Activated naive CD4-positive, alpha-beta T cell treated with anti-CD3 and anti-CD28 coated beads, Interleukin-2, amount 10 ng/mL, durations not matched to agents 7 days and 5 days (primary cell): Measurements from ENCODE around the gene SPATA31A6.
"Not testable (repeated sequence)": the region's sequence is repeated elsewhere in the genome, so short reads cannot be mapped to it uniquely, and the experiment has no call there.

Experiments used
- CTCF ChIA-PET: fragments of 350-600 bp; sonication (Branson Sonifier 250); formaldehyde crosslinking; loops from one replicate; lab custom pipeline; 2021; ENCODE audit warnings: antibody characterized with exemption; lab: Charles Lee
- DNase-seq: peaks from one replicate; pipeline ENCODE4 v3.0.0-alpha.2; 2020
- H3K27ac Mint-ChIP-seq: one replicate; pipeline ENCODE4 v1.8.0; 2021; ENCODE audit warnings: mild to moderate bottlenecking, moderate library complexity, mixed read lengths
- H3K27me3 Mint-ChIP-seq: one replicate; pipeline ENCODE4 v1.8.0; 2021; ENCODE audit warnings: mild to moderate bottlenecking, mixed read lengths
- H3K36me3 Mint-ChIP-seq: one replicate; pipeline ENCODE4 v1.8.0; 2021; ENCODE audit warnings: mixed read lengths
- H3K4me1 Mint-ChIP-seq: one replicate; pipeline ENCODE4 v1.8.0; 2021; ENCODE audit warnings: mixed read lengths
- H3K4me3 Mint-ChIP-seq: one replicate; pipeline ENCODE4 v1.8.0; 2021; ENCODE audit warnings: mild to moderate bottlenecking, moderate library complexity, mixed read lengths
- H3K9me3 Mint-ChIP-seq: one replicate; pipeline ENCODE4 v1.8.0; 2021; ENCODE audit warnings: mixed read lengths

The SPATA31A6 gene

DNA sequence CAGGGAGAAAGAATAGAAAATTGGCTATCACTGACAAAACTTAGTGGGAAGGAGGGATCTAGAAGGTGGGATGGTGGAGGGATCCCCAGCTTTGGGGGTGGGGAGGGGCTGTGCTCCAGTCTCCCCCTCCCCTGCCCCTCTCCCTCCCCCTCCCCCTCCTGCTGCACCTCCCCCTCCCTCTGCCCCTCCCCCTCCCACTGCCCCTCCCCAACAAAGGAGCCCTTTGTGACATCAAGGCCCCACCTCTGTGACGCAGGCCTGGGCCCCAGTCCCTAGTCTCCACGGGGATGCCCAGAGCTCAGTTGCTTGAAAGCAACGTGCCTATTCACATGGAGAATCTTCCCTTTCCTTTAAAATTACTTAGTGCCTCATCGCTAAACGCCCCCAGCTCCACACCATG lies at the start of gene SPATA31A6:
Gene SPATA31A6 (plus strand): TSS at position 301 of the 400 bp plus-strand sequence. CDS start 29 bp downstream, at position 330.
- H3K4me1 Mint-ChIP-seq, H3K27ac Mint-ChIP-seq, CTCF ChIA-PET, H3K36me3 Mint-ChIP-seq, H3K27me3 Mint-ChIP-seq, H3K9me3 Mint-ChIP-seq, DNase-seq, H3K4me3 Mint-ChIP-seq: not testable (repeated sequence)

DNA sequence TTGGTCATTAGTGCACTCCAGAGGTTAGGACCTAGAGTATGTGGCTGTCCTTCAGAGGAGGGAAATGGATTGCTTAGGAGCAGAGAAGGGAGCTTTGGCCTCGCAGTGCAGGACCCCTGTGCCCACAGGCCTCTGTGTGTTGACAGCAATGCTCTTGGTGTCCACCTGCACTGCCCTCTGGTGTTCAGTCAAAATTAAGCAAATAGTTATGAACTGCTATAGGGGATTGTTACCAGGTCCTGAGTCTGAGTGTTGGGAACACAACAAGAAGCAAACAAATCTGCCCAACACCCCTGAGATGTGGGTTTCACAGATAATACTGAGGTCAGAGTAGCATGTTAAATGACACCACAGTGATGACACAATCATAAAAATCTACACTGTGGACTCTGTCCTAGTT lies 23.2 kb upstream of the SPATA31A6 start:
- CTCF ChIA-PET, H3K4me1 Mint-ChIP-seq, DNase-seq, H3K9me3 Mint-ChIP-seq, H3K27me3 Mint-ChIP-seq, H3K27ac Mint-ChIP-seq, H3K4me3 Mint-ChIP-seq, H3K36me3 Mint-ChIP-seq: not testable (repeated sequence)

DNA sequence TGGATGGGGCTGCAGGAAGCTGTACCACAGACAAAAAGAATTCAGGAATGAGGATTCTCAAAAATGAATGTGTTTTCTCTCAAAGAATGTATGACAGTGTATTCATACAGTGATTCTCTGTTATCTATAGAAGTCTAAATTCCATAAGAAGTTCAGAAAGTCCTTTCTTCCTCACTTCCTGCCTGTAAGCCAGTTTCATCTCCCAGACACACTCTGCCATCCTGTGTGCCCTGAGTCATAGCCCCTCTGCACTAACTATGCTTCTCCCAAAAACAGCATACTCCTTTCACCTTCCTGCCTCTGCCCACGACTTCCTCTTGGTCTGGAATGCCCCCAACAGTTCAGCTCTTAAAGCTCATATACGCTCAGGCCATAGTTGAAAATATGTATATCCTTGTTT lies 36.4 kb downstream of the SPATA31A6 start:
- H3K27me3 Mint-ChIP-seq, H3K36me3 Mint-ChIP-seq, H3K27ac Mint-ChIP-seq, H3K4me3 Mint-ChIP-seq, H3K4me1 Mint-ChIP-seq, H3K9me3 Mint-ChIP-seq, DNase-seq, CTCF ChIA-PET: not testable (repeated sequence)

DNA sequence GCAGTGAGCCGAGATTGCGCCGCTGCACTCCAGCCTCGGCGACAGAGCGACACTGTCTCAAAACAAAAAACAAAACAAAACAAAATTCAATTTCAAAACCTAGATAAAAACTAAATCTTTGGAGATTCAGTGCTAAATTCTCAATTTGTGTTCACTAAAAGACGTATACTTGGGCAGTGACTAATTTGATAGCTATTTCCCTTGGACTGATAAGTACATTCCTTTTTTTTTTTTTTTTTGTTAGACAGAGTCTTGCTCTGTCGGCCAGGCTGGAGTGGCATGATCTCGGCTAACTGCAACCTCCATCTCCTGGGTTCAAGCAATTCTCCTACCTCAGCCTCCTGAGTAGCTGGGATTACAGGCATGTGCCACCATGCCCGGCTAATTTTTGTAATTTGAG lies 39.8 kb downstream of the SPATA31A6 start:
- H3K27ac Mint-ChIP-seq, H3K36me3 Mint-ChIP-seq, H3K4me3 Mint-ChIP-seq, H3K9me3 Mint-ChIP-seq, DNase-seq, CTCF ChIA-PET, H3K27me3 Mint-ChIP-seq, H3K4me1 Mint-ChIP-seq: not testable (repeated sequence)

GRCh38 chr9:42233031-42233430 lies 49.6 kb downstream of the SPATA31A6 start:
- CTCF ChIA-PET, DNase-seq, H3K36me3 Mint-ChIP-seq, H3K4me3 Mint-ChIP-seq, H3K27ac Mint-ChIP-seq, H3K27me3 Mint-ChIP-seq, H3K9me3 Mint-ChIP-seq, H3K4me1 Mint-ChIP-seq: not testable (repeated sequence)

DNA sequence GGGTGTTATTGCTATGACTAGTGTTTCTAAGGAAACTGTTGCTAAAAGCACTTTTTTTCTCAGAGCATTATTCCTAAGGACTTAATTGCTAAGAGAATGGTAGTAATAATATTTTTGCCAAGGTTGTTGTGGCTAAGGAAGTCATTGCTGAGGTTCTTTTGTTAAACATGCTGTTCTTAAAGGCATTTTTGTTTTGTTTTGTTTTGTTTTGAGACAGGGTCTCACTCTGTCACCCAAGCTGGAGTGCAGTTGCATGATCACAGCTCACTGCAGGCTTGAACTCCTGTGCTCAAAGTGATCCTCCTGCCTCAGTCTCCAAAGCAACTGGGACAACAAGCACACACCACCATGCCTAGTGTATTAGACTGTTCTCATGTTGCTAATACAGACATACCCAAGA lies 51.2 kb downstream of the SPATA31A6 start:
- H3K9me3 Mint-ChIP-seq, H3K27ac Mint-ChIP-seq, H3K36me3 Mint-ChIP-seq, H3K27me3 Mint-ChIP-seq, H3K4me1 Mint-ChIP-seq, CTCF ChIA-PET, H3K4me3 Mint-ChIP-seq, DNase-seq: not testable (repeated sequence)

DNA sequence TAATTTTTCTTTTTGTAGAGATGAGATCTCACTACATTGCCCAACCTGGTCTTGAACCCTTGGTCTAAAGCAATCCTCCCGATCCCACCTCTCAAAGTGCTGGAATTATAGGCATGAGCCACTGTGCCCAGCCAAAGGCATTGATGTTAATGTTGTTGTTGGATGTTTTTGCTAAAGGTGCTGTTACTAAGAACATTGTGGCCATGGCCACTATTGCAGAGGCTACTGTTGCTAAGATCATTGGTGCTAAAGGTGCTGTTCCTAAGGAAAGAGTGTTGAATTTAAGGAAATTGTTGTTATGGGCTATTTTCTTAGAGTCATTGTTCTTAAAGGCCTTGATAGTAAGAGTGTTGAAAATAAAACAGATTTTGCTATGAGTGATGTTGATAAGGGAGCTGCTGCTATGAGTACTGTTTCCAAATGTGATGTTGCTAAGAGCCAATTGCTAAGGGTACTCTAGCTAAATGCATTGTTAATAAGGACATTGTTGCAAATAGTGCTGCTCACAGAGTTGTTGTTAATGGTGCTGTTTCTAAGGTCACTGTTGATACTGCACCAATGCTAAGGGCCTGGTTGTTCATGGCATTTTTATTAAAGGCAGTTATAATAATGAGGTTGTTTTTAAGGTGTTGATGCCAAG lies 52.0 kb downstream of the SPATA31A6 start:
- H3K4me3 Mint-ChIP-seq, H3K27ac Mint-ChIP-seq, H3K9me3 Mint-ChIP-seq, DNase-seq, H3K27me3 Mint-ChIP-seq, H3K36me3 Mint-ChIP-seq, CTCF ChIA-PET, H3K4me1 Mint-ChIP-seq: not testable (repeated sequence)

DNA sequence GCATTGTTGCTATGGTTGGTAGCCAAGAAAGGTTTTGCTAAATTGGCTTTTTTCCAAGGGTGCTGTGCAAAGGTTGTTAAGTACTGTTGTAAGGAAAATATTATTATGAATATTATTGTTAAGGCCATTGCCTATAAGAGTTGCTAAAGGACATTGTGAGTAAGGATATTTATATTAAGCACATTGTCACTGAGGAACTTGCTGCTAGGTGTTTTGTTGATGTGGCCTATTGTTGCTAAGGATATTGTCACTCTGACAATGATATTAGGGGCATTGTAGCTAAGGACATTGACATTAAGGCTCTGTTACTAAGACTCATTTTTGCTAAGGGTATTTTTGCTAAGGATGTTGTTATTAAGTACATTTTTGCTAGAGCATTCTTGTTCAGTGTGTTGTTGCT lies 52.6 kb downstream of the SPATA31A6 start:
- DNase-seq, H3K9me3 Mint-ChIP-seq, CTCF ChIA-PET, H3K27me3 Mint-ChIP-seq, H3K27ac Mint-ChIP-seq, H3K4me3 Mint-ChIP-seq, H3K36me3 Mint-ChIP-seq, H3K4me1 Mint-ChIP-seq: not testable (repeated sequence)

DNA sequence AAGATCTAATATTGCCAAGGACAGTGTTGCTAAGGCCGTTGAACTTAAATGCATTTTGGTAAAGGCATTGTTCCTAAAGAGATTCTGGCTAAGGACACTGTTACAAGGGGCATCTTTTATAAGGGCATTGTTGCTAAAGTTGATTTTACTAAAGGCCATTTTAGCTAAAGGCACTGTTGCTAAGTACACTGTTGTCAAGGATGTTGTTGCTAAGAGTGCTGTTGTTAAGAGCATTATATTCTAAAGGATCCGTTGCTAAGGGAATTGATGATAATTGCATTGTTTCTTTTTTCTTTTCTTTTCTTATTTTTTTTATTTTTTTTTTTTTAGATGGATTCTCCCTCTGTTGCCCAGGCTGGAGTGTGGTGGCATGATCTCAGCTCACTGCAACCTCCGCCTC lies 53.9 kb downstream of the SPATA31A6 start:
- CTCF ChIA-PET = not testable (repeated sequence)

DNA sequence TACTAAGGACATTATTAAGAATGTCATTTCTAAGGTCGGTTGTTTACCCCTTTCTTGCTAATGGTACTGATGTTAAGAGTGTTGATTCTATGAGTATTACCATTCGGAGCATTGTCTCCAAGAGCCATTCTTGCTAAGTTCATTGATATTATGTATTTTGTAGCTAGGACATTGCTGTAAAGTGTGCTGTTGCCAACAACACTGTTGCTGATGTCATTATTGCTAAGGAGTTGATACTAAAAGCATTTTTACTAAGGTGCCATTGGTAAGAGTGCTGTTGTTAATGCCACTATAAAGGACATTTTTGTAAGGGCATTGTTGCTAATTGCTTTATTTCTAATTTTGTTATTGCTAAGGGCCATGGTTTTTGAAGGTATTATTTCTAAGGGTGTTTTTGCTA lies 55.4 kb downstream of the SPATA31A6 start:
- H3K4me3 Mint-ChIP-seq, CTCF ChIA-PET, H3K9me3 Mint-ChIP-seq, DNase-seq, H3K27me3 Mint-ChIP-seq, H3K36me3 Mint-ChIP-seq, H3K27ac Mint-ChIP-seq, H3K4me1 Mint-ChIP-seq: not testable (repeated sequence)

More for the DNA sequence above, 53.9 kb downstream of the SPATA31A6 start:
- H3K36me3 Mint-ChIP-seq, DNase-seq, H3K4me1 Mint-ChIP-seq, H3K27ac Mint-ChIP-seq, H3K4me3 Mint-ChIP-seq, H3K9me3 Mint-ChIP-seq, H3K27me3 Mint-ChIP-seq: not testable (repeated sequence)
